HepG2 (cell line): ENCODE results near the gene ZC3H4. TPM values are rescaled to one million over a fixed set of nuclear protein-coding genes. Genes with fewer than 3 reads are reported as not detected.

Experiments
- ATAC-seq: fragments of 200-7000 bp; cut with Tn5 transposase; 3 replicates; pipeline ENCODE4 v1.9.1; 2020; ENCODE audit warnings: mild to moderate bottlenecking, moderate library complexity
- BruUV-seq: library from RNA; stranded (reverse); fragments of 400-500 nt; replicated peaks from 2 replicates; lab custom pipeline; 2021; lab: Mats Ljungman, UMichigan
- CTCF ChIA-PET: fragments of 300-600 bp; formaldehyde crosslinking; extraction: SDS; loops from one replicate; lab custom pipeline; 2021; ENCODE audit warnings: low total read pairs, inconsistent platforms, low intra/inter-chr PET ratio; lab: Yijun Ruan, JAX
- POLR2A ChIA-PET: fragments of 350-600 bp; sonication (Branson Sonifier 250); formaldehyde crosslinking; loops from one replicate; lab custom pipeline; 2020; ENCODE audit warnings: antibody characterized with exemption, inconsistent platforms; lab: Yijun Ruan, JAX
- DNase-seq: peaks from one replicate; pipeline ENCODE4 v3.0.0-alpha.2; 2015; ENCODE audit warnings: low spot score
- FAIRE-seq: peaks from 3 replicates; lab custom pipeline; 2011; peaks lifted over from hg19 to GRCh38; lab: Jason Lieb, UNC
- H2AFZ ChIP-seq: one replicate; pipeline ENCODE4 v1.6.1; 2011; ENCODE audit warnings: low read length, inconsistent platforms
- H3K27ac ChIP-seq: fragments of 300-600 bp; 3 replicates; pipeline ENCODE4 v1.8.0; 2011; ENCODE audit warnings: mixed run types, mild to moderate bottlenecking, mixed read lengths, low read length, inconsistent platforms; ENCODE audit not compliant: insufficient read depth; ENCODE audit errors: extremely low read length
- H3K27me3 ChIP-seq, 2 experiments: fragments of 200-600 bp in 1 of 2; 2 replicates in 1 of 2; 3 replicates in 1 of 2; pipeline versions ENCODE4 v1.6.0 to v1.8.0; 2011; ENCODE audit warnings: low read length in 2 of 2, mild to moderate bottlenecking in 2 of 2, moderate library complexity in 2 of 2, inconsistent platforms in 1 of 2; ENCODE audit not compliant: insufficient read depth in 2 of 2, control insufficient read depth in 1 of 2
- H3K36me3 ChIP-seq, 2 experiments: fragments of 200-600 bp in 1 of 2; replicated peaks in 1 of 2; 2 replicates in 1 of 2; 3 replicates in 1 of 2; pipeline versions ENCODE4 v1.5.1 to v1.8.0; 2011; ENCODE audit warnings: low read length in 2 of 2, inconsistent platforms in 1 of 2; ENCODE audit not compliant: insufficient read depth in 2 of 2, control insufficient read depth in 1 of 2
- H3K4me1 ChIP-seq: 2 replicates; pipeline ENCODE4 v1.5.1; 2012; ENCODE audit warnings: low read length, inconsistent platforms; ENCODE audit not compliant: insufficient read depth
- H3K4me2 ChIP-seq: 2 replicates; pipeline ENCODE4 v1.6.0; 2011; ENCODE audit warnings: low read depth, low read length, inconsistent platforms
- H3K4me3 ChIP-seq, 3 experiments: fragments of 200-600 bp in 1 of 3; sonication (generic), shearing (Covaris generic) in 1 of 3; replicated peaks in 1 of 3; 2 replicates each; pipeline ENCODE4 v1.5.1; 2011 to 2016; ENCODE audit warnings: low read length in 3 of 3, inconsistent platforms in 2 of 3, low read depth in 2 of 3, mild to moderate bottlenecking in 2 of 3, control low read depth in 1 of 3, mixed read lengths in 1 of 3; ENCODE audit not compliant: insufficient read depth in 1 of 3
- H3K79me2 ChIP-seq: one replicate; pipeline ENCODE4 v1.6.1; 2011; ENCODE audit warnings: low read length, inconsistent platforms; ENCODE audit not compliant: insufficient read depth
- H3K9ac ChIP-seq: 2 replicates; pipeline ENCODE4 v1.6.0; 2011; ENCODE audit warnings: mild to moderate bottlenecking, low read depth, low read length, inconsistent platforms; ENCODE audit not compliant: insufficient read depth
- H3K9me3 ChIP-seq: 2 replicates; pipeline ENCODE4 v1.5.1; 2012; ENCODE audit warnings: mild to moderate bottlenecking, low read length
- H4K20me1 ChIP-seq: 2 replicates; pipeline ENCODE4 v1.6.0; 2011; ENCODE audit warnings: inconsistent platforms, mild to moderate bottlenecking, low read length, moderate library complexity; ENCODE audit not compliant: insufficient read depth
- CREB1 ChIP-seq, 2 experiments: fragments of 450-650 bp in 1 of 2; IDR thresholded peaks; 2 replicates each; pipeline ENCODE4 v1.6.1; 2016 to 2017; ENCODE audit warnings: control low read depth in 1 of 2, mild to moderate bottlenecking in 1 of 2, missing compliant biosample characterization in 1 of 2, missing genetic modification characterization in 1 of 2
- HNRNPK ChIP-seq: fragments of 200-400 bp; formaldehyde crosslinking; IDR thresholded peaks from 2 replicates; pipeline ENCODE4 v1.6.1; 2018; ENCODE audit warnings: low read length, low read depth, moderate library complexity, mild to moderate bottlenecking; ENCODE audit not compliant: poor library complexity, severe bottlenecking
- SYNCRIP ChIP-seq: fragments of 200-400 bp; formaldehyde crosslinking; IDR thresholded peaks from 2 replicates; pipeline ENCODE4 v1.6.1; 2018; ENCODE audit warnings: mild to moderate bottlenecking, low read depth, low read length; ENCODE audit not compliant: insufficient read depth
- TBX3 ChIP-seq: fragments of 450-650 bp; IDR thresholded peaks from 2 replicates; pipeline ENCODE4 v1.6.1; 2017; ENCODE audit warnings: antibody characterized with exemption, mild to moderate bottlenecking, inconsistent platforms, borderline replicate concordance
- ZNF343 ChIP-seq: sonication (generic); formaldehyde crosslinking; IDR thresholded peaks from 2 replicates; pipeline ENCODE4 v1.4.0; 2020; ENCODE audit warnings: mild to moderate bottlenecking, missing genetic modification reagents
- ZNF367 ChIP-seq: sonication (generic); formaldehyde crosslinking; IDR thresholded peaks from 2 replicates; pipeline ENCODE4 v1.4.0; 2020; ENCODE audit warnings: missing genetic modification reagents, borderline replicate concordance
- ZNF782 ChIP-seq: sonication (generic); formaldehyde crosslinking; IDR thresholded peaks from 2 replicates; pipeline ENCODE4 v1.4.0; 2020; ENCODE audit warnings: missing genetic modification reagents, mild to moderate bottlenecking, borderline replicate concordance
- ZSCAN30 ChIP-seq: sonication (generic); formaldehyde crosslinking; IDR thresholded peaks from 2 replicates; pipeline ENCODE4 v1.5.0; 2020; ENCODE audit warnings: mild to moderate bottlenecking, missing genetic modification reagents
- WGBS: methylation state at CpG from one replicate; pipeline ENCODE4 v1.1.6; 2017; ENCODE audit warnings: low lambda C conversion rate; 5-methylcytosine and 5-hydroxymethylcytosine counted together
- in situ Hi-C: cut with HindIII; loops from 2 replicates; pipeline ENCODE4 v1.10.0; 2017; ENCODE audit warnings: low pct_unique_long_range_greater_than_20kb; ENCODE audit not compliant: extremely low pct_ligation_motif_present
- intact Hi-C: fragments of 100-400 bp; cut with micrococcal nuclease; formaldehyde crosslinking; loops from one replicate; pipeline ENCODE4 v1.10.0; 2022; ENCODE audit not compliant: unreplicated experiment
- polyA plus RNA-seq, 8 experiments: library from polyadenylated mRNA; depleted of rRNA in 3 of 8; stranded (reverse) in 7 of 8; unstranded in 1 of 8; fragments of >200 nt; fragmentation: Illumina TruSeq in 4 of 8; extraction: Trizol in 4 of 8; gene quantifications; 2 replicates each; pipeline versions ENCODE4 v1.2.1 to v1.2.3, GENCODE V29; 2011 to 2016; ENCODE audit warnings: low read depth in 4 of 8, missing spikeins in 1 of 8, mixed read lengths in 1 of 8; ENCODE audit not compliant: insufficient read depth in 1 of 8
- total RNA-seq, 5 experiments: library from RNA; depleted of rRNA; stranded (reverse); fragments of >200 nt; fragmentation: Illumina TruSeq; extraction: Trizol; gene quantifications; 2 replicates each; pipeline ENCODE4 v1.2.3, GENCODE V29; 2016; ENCODE audit warnings: low read depth in 1 of 5
- TF ChIP-seq, protein P1 (sequence below): sonication (generic); formaldehyde crosslinking; IDR thresholded peaks from 2 replicates; pipeline ENCODE4 v1.8.1; 2023; ENCODE audit warnings: missing genetic modification reagents, inconsistent platforms, borderline replicate concordance
- TF ChIP-seq, protein P2 (sequence below): conservative IDR thresholded peaks from 2 replicates; pipeline ENCODE4 v1.6.1; 2018; ENCODE audit warnings: missing genetic modification reagents
- TF ChIP-seq, protein P3 (sequence below): sonication (generic); formaldehyde crosslinking; IDR thresholded peaks from 2 replicates; pipeline ENCODE4 v1.4.0; 2020; ENCODE audit warnings: missing genetic modification reagents

ZC3H4 gene
- total and polyA plus RNA-seq, 2 of the 13 experiments (the other 11 are each of a cell fraction or from before 2014, with no cell fraction given): 1.8 to 10.7 TPM

DNA sequence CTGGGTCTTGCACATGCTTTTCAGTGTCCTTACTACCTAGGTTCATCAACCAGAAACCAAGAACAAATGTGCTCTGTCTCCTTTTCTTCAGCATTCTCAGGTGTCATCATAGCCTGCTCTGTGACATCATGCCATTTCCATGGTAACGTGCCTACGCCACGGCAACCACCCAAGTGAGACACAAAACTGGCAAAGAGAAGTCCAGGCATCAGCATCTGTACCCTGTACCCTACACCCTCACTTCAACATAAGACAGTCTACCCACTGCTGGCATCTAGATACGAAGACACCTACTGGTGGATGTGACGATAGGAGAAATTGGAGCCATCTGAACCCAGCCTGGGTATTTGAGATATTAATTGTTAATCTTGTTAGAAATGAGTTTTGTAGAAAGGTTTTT, 13.3 kb downstream of the ZC3H4 start:
- H3K36me3 ChIP-seq: peaks cover 0 to 12% of the 10 kb centered on the region in 2 experiments; a peak in 4 of 5 replicates
- intact Hi-C loops (no loop called here), in situ Hi-C loops (no loop called here)
- no peaks in the 10 kb centered on the region for H4K20me1 ChIP-seq
- H3K9me3 ChIP-seq: no peaks in the 10 kb centered on the region
- FAIRE-seq (no peak), ATAC-seq (no peak), DNase-seq (no peak)
- H2AFZ ChIP-seq: no peak overlapping the region
- H3K79me2 ChIP-seq: peaks cover 74% of the 10 kb centered on the region
- no peaks in the 10 kb centered on the region for H3K27me3 ChIP-seq
- CTCF ChIA-PET: no interaction called here
- BruUV-seq: no TSS peak
- H3K4me2 ChIP-seq: no peak overlapping the region
- no peak overlapping the region for H3K4me3 ChIP-seq
- no peak overlapping the region for H3K27ac ChIP-seq
- H3K9ac ChIP-seq: no peak overlapping the region
- 97% methylated on average over 5 of the region's 5 CpGs for WGBS
- TF ChIP-seq CREB1 (IDR thresholded peaks at IDR 0.05) (no peak), CREB1 (CRISPR knock-in tag; IDR thresholded peaks at IDR 0.05) (no peak), SYNCRIP (no peak), ZNF367 (no peak), ZSCAN30 (CRISPR knock-in tag) (no peak), TBX3 (no peak), ZNF782 (CRISPR knock-in tag) (no peak), ZNF343 (CRISPR knock-in tag) (no peak), HNRNPK (no peak)
- TF ChIP-seq, protein P1, sequence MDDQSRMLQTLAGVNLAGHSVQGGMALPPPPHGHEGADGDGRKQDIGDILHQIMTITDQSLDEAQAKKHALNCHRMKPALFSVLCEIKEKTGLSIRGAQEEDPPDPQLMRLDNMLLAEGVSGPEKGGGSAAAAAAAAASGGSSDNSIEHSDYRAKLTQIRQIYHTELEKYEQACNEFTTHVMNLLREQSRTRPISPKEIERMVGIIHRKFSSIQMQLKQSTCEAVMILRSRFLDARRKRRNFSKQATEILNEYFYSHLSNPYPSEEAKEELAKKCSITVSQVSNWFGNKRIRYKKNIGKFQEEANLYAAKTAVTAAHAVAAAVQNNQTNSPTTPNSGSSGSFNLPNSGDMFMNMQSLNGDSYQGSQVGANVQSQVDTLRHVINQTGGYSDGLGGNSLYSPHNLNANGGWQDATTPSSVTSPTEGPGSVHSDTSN (CRISPR knock-in tag): no peak
- TF ChIP-seq, protein P2, sequence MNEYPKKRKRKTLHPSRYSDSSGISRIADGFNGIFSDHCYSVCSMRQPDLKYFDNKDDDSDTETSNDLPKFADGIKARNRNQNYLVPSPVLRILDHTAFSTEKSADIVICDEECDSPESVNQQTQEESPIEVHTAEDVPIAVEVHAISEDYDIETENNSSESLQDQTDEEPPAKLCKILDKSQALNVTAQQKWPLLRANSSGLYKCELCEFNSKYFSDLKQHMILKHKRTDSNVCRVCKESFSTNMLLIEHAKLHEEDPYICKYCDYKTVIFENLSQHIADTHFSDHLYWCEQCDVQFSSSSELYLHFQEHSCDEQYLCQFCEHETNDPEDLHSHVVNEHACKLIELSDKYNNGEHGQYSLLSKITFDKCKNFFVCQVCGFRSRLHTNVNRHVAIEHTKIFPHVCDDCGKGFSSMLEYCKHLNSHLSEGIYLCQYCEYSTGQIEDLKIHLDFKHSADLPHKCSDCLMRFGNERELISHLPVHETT (CRISPR knock-in tag): no peak
- TF ChIP-seq, protein P3, sequence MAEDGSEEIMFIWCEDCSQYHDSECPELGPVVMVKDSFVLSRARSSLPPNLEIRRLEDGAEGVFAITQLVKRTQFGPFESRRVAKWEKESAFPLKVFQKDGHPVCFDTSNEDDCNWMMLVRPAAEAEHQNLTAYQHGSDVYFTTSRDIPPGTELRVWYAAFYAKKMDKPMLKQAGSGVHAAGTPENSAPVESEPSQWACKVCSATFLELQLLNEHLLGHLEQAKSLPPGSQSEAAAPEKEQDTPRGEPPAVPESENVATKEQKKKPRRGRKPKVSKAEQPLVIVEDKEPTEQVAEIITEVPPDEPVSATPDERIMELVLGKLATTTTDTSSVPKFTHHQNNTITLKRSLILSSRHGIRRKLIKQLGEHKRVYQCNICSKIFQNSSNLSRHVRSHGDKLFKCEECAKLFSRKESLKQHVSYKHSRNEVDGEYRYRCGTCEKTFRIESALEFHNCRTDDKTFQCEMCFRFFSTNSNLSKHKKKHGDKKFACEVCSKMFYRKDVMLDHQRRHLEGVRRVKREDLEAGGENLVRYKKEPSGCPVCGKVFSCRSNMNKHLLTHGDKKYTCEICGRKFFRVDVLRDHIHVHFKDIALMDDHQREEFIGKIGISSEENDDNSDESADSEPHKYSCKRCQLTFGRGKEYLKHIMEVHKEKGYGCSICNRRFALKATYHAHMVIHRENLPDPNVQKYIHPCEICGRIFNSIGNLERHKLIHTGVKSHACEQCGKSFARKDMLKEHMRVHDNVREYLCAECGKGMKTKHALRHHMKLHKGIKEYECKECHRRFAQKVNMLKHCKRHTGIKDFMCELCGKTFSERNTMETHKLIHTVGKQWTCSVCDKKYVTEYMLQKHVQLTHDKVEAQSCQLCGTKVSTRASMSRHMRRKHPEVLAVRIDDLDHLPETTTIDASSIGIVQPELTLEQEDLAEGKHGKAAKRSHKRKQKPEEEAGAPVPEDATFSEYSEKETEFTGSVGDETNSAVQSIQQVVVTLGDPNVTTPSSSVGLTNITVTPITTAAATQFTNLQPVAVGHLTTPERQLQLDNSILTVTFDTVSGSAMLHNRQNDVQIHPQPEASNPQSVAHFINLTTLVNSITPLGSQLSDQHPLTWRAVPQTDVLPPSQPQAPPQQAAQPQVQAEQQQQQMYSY (CRISPR knock-in tag): no peak
- POLR2A ChIA-PET: interaction anchor here (1.0 to 11.1 kb wide), 2 partner anchors 11 to 250 kb away, joined by 3 to 456 read pairs; partner anchors contain the start of genes AP2S1 and ZC3H4
- peaks cover 83% of the 10 kb centered on the region for H3K4me1 ChIP-seq
